HG03432 (cell line): ENCODE measurements around the gene NPR2.

Experiments used
- ATAC-seq: cut with Tn5 transposase; IDR thresholded peaks from one replicate; pipeline ENCODE4 v1.9.1; 2021; ENCODE audit warnings: mild to moderate bottlenecking, moderate library complexity; ENCODE audit not compliant: unreplicated experiment

The NPR2 gene

DNA sequence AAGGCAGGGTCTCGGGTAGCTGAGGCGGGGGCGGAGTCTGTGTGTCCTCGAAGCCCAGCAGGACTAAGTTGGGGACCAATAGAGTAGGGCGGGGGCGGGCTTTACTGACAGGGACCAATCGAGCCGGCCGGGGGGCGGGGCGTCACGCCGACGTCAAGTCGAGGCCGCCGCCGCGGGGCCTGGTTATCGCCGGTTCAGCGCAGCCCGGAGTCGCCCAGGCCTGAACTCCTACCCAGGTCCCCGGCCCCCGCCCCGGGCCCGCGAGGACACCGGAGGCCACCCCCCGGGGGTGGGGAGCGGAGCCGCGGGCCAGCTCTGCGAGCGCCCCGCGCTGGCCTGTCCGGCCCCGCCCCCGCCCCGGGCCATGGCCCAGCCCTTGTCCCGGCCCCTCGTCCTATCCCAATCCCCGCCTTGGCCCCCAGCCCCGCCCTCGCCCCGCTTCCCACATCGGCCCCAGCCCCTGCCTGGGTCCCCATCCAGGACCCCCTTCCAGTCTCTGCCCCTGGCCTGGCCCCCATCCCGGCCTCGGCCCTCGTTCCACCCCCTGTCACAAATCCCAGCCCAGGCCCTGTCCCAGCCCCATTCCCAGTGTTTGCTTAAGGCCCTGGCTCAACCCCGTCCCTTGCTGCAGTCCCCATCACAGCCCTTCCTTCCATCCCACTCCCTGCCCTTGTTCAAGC, 37.8 kb downstream of the NPR2 start, which contains the start of gene TMEM8B:
TSS of gene TMEM8B (plus strand) at position 145 of the 680 bp plus-strand sequence. CDS start at position 365, 220 bp downstream.
- peak; percentile 84 for ATAC-seq

GRCh38 chr9:35829764-35830096, 38.3 kb downstream of the NPR2 start:
- ATAC-seq: no peak

- no peak for ATAC-seq
Observed at GRCh38 chr9:35831040-35831439, 39.6 kb downstream of the NPR2 start.

DNA sequence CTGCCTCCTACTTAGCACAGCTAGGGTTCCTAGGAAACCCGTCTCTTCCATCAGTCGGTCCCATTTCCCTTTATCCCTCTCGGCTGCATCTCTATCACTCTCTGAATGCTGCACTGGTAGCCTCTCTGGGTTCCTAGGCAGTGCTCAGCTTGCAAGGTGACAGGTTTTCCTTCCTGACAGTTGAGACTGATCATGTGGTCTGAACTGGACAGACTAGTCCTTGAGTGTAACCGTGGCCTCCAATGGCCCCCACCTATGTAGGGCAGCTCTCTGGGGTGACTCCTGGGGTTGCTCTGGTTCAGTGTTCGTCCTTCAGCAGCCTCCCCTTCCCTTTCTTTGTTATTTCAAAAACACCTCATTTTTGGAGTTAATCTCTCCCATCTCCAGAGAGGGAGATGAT, 41.4 kb downstream of the NPR2 start:
- ATAC-seq: no peak

DNA sequence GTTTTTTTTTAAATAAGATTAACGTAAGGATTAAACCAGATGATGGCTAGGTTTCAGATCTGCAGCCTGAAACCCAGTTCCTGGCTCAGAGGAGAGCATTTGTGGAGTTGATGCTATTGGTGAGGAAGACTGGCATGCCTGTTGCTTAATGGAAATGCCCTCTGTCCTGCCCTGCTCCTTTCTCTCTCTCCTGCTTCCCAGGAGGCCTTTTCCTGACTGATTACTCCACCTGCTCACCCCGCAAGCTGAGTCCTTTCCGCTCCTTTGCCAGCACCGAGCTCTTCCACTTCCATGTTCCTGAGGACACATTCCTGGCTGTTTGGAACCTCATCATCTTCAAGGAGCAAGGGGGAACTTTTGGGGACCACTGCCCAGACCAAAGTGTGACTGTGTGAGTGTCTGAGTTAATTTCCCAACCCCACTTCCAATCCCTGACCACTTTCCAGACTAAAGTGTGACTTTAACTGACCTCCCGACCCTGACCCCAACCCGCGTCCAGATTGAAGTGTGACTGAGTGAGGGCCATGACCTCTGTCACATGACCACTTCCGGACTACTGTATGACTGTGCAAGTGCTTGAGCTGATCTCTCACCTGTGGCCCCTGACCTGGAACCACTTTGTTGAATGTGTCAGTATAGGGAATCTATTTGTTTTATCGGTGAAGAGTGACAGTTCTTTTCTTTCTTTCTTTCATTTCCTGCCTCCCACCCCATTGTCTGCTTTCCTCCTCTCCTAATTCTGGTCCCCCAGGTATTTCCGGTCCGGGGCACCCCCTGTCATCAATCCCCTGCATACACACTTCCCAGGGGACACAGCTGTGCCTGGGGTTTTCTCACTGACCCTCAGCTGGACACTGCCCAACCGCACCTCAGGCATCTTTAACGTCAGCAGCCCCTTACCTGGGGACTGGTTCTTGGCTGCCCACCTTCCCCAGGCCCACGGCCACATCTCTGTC, 43.1 kb downstream of the NPR2 start:
- no peak for ATAC-seq

DNA sequence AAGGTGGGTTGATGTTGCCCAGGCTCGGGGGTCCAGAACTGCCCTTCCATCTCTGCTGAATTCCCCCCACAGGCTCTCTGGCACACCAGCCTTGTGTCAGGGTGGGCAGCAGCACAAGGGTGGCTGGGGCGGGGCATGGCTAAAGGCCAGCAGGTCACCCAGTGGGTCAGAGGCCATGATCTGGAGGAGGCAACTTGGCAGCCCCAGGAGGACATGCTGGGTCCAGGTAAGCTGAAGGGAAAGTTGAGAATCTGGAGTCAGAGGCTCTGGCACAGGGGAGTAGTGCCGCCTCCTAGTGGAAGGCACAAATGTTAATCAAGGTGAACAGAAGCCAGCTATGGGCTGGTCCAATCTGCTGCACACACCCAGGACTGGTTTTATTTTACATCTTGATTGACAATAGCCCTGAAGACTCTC, 43.8 kb downstream of the NPR2 start:
- no peak for ATAC-seq

DNA sequence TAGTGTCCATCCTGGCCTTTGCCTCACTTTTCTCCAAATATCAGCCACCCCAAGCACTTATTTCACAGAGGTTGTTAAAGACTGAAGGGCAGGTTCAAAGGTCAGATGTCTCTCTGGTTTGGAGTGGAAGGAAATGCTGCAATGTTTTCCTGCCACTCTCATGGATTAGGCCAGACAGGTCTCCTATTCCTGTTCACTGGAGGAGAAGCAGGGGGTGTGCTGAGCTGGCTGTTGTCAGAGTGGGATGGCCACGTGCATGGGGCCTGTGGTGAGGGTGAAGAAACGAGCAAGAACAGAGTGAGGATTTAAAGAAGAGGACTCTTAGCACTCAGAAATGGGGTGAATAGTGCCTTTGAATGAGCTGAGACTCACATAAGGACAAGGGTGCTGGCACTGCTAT, 44.4 kb downstream of the NPR2 start:
- ATAC-seq: no peak

- ATAC-seq: no peak
Observed at GRCh38 chr9:35836595-35836994, 45.2 kb downstream of the NPR2 start.

DNA sequence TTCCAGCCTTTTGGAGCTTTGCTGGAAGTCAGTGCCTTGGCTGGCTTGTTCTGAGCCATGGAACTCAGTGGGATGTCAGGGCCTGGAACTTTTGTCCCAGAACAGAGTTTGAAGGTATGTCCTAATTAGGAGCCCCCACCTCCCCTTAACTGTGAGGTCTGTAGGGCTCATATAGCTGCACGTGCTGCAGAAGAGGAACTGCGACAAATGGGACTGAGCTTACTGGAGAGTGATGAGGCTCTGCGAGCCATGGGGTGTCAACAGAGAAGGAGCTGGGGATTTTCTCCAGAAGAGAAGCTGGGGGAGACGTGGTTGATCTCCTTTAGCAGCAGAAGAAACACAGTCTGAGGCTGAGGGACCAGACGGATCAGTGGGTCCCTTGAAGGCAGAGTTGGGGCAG, 48.5 kb downstream of the NPR2 start:
- no peak for ATAC-seq

DNA sequence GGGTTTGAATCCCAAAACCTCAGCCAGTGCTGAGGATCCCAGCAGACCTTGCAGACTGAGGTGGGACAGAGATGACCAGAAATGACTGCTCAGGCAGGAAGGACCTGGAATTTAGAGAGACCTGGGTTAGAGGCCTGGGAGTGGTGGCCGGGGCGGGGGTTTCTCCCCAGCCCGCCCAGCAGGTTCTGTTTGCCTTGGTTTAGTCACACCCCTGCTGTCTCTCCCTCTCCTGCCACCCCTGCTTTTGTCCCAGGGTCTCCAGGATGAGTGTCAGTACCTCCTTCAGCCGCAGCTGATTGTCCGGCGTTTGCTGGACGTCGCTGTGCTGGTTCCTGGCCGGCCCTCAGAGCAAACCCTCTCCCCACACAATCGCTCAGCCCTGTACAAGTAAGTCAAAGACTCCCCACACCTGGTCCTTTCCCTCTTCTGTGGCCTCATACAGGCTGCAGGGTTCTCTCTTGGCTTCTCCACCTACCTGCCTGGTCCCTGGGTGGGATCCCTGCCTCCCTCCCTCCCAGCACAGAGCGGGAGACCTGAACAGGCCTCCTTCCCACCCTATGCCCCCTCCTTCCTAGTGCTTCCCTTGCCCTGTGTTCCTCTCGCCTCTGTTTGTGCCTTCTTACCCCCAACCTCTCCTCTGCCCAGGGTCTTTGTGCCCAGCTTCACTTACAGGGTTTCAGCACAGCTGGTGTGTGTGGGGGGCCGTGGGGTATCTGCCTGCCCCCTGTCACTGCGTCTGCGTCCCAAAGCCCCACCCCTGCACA, 49.7 kb downstream of the NPR2 start:
- no peak for ATAC-seq

DNA sequence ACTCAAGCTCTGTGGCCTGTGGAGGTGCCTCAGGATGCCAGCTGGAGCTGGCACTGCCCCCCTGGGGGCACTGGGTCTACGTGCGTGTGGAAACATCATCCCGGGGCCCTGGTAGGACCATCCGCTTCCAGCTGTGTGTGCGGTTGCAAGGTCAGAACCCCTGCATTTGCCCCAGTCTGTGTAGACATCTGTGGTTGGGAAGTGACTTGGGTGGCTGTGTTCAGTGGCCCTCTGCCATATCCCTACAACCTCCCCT, 50.2 kb downstream of the NPR2 start:
- ATAC-seq: no peak

- ATAC-seq: no peak
Observed at GRCh38 chr9:35842020-35842745, 50.8 kb downstream of the NPR2 start.

DNA sequence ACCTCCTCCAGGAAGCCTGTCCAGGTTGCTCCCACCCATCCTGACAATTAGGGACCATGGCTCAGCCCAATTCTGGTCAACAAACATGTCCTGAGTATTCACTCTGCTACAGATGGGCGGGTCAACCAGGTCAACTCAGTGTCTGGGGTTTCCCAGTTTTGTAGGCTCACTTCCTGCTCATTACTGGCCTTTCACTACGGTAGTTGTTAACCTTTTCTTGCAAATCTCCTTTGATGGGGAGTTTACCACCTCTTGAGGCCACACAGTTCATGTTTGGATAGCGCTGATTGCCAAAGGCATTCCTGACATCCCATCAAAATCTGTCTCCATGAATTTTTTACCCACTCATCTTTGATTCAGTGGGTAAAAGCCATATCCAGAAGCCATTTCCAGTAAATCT, 51.4 kb downstream of the NPR2 start:
- ATAC-seq: no peak

DNA sequence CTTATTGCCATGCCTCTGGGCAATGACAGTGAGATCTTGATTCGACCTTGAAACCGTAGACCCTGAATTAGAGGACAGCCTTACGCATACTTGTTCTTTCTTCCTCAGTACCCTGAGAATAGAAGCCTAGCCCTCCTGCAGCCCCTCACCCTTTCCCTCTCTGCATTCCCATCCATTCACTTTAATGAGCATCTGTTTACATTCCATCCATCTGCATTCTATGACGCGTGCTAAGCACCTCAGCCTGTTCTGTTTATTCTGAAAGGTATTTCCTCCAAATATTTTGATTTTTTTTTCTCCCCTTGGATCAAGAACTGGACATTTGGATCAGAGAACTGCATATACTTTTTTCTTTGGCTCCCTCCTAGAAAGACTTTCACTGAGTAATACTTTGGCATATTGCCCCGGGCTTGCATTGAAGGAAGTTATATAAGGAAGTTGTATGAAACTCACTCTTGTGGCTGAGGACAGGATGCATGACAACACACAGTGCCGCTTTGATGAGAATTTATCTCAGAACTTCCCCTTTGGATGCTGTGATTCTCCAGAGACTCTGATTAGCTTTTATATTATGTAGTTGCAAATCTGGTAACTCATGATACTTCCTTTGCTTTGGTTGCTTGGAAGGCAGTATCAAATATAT, 53.4 kb downstream of the NPR2 start:
- no peak for ATAC-seq

- no peak for ATAC-seq
Observed at GRCh38 chr9:35845824-35846771, 54.7 kb downstream of the NPR2 start.

GRCh38 chr9:35847792-35848572, 56.6 kb downstream of the NPR2 start:
- peak; percentile 95 for ATAC-seq

DNA sequence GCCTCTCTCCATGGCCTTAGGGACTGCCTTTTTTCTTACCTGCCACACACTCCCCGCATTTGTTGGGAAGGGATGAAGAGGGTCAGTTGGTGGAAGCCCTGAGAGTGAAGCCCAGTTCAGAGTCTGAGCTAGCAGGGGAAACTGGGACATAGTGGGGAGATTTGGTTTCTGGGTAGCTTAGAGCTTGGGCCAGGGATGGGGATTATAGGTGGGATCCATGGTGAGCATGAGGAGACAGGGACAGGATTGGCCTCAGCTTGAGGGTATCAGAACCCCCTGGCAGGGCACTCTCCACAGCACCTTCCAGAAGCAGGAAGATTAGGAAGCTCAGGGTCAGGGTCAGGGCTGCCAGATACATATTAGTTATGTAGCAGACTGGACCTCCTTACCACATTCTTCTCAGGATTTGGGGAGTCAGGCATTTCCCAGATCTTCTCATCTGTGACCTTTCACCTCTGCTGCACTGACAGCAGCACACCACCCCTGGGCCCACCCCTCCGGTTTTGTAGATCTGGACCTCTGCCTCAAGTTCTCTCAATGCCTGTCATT, 61.0 kb downstream of the NPR2 start:
- no peak for ATAC-seq
